DND-41 (cell line): ENCODE measurements around the gene PSMF1.

Experiments used
- ATAC-seq: fragments of 200-7000 bp; cut with Tn5 transposase; 3 replicates; pipeline ENCODE4 v1.9.1; 2021; ENCODE audit warnings: low read depth; ENCODE audit not compliant: insufficient read depth
- DNase-seq: peaks from one replicate; pipeline ENCODE4 v3.0.0-alpha.2; 2020
- H2AFZ ChIP-seq: 2 replicates; pipeline ENCODE4 v1.6.0; 2012; ENCODE audit warnings: low read depth, low read length
- H3K27ac ChIP-seq: 2 replicates; pipeline ENCODE4 v1.5.1; 2012; ENCODE audit warnings: low read length, inconsistent platforms
- H3K27me3 ChIP-seq: fragments of 200-600 bp; sonication (generic); 2 replicates; pipeline ENCODE4 v1.6.0; 2012; ENCODE audit warnings: low read length, mild to moderate bottlenecking, inconsistent platforms; ENCODE audit not compliant: insufficient read depth, poor library complexity
- H3K36me3 ChIP-seq: 2 replicates; pipeline ENCODE4 v1.5.1; 2012; ENCODE audit warnings: low read length, inconsistent platforms; ENCODE audit not compliant: insufficient read depth
- H3K4me1 ChIP-seq: 2 replicates; pipeline ENCODE4 v1.5.1; 2012; ENCODE audit warnings: mild to moderate bottlenecking, low read length; ENCODE audit not compliant: insufficient read depth
- H3K4me2 ChIP-seq: 2 replicates; pipeline ENCODE4 v1.6.0; 2012; ENCODE audit warnings: mild to moderate bottlenecking, moderate library complexity, low read length, inconsistent platforms; ENCODE audit not compliant: insufficient read depth
- H3K4me3 ChIP-seq, 2 experiments: fragments of 200-600 bp in 1 of 2; shearing (Covaris generic) in 1 of 2; 2 replicates each; pipeline ENCODE4 v1.5.1; 2012 to 2016; ENCODE audit warnings: inconsistent platforms in 2 of 2, low read length in 2 of 2, mild to moderate bottlenecking in 2 of 2, low read depth in 1 of 2, moderate library complexity in 1 of 2
- H3K79me2 ChIP-seq: 2 replicates; pipeline ENCODE4 v1.6.0; 2012; ENCODE audit warnings: low read length, inconsistent platforms; ENCODE audit not compliant: insufficient read depth
- H3K9ac ChIP-seq: 2 replicates; pipeline ENCODE4 v1.6.0; 2012; ENCODE audit warnings: low read depth, mild to moderate bottlenecking, inconsistent platforms, low read length, moderate library complexity
- H3K9me3 ChIP-seq: 2 replicates; pipeline ENCODE4 v1.5.1; 2012; ENCODE audit warnings: low read length, moderate library complexity, mild to moderate bottlenecking, inconsistent platforms; ENCODE audit not compliant: insufficient read depth, severe bottlenecking
- H4K20me1 ChIP-seq: 2 replicates; pipeline ENCODE4 v1.6.0; 2012; ENCODE audit warnings: low read length; ENCODE audit not compliant: insufficient read depth
- CTCF ChIP-seq: IDR thresholded peaks from 2 replicates; pipeline ENCODE4 v1.5.1; 2012; ENCODE audit warnings: borderline replicate concordance, low read length, moderate library complexity, mild to moderate bottlenecking; ENCODE audit not compliant: poor library complexity, severe bottlenecking; ENCODE audit errors: extremely low read depth
- EZH2 ChIP-seq: IDR thresholded peaks from 3 replicates; pipeline ENCODE4 v1.6.1; 2012; ENCODE audit warnings: borderline replicate concordance, low read depth, mild to moderate bottlenecking, moderate library complexity, low read length, inconsistent platforms; ENCODE audit not compliant: severe bottlenecking

PSMF1 gene

GRCh38 chr20:1210501-1210900, 92.1 kb downstream of the PSMF1 start:
- H3K79me2 ChIP-seq = no peaks in the 10 kb centered on the region
- TF ChIP-seq CTCF (no peak), EZH2 (no peak)
- no peak overlapping the region for H3K9ac ChIP-seq

DNA sequence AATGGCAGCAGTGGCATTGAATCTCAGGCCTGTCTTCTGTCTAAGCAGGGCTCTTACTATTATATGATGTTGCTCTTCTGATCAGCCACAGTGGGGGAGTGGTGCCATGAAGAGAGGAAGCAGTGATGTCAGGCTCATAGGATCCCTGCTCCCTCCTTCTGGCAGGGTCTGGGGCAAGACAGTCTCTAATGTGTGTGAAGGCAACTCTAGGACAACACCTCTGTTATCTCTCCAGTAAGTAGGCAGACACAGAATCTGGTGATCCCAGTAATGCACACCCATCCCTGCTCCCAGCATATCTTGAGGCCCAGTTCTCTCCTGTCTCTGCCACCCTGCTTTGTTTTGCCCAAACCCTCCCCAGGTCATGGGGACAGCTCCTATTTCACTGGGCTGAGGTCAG, 93.6 kb downstream of the PSMF1 start:
- ATAC-seq (no peak), DNase-seq (no peak)
- Histone ChIP-seq H3K79me2 (no peaks in the 10 kb centered on the region), H2AFZ (no peak overlapping the region), H3K9ac (no peak overlapping the region), H3K27ac (no peak overlapping the region), H3K4me2 (no peak overlapping the region), H3K27me3 (peaks cover 16% of the 10 kb centered on the region), H3K36me3 (no peaks in the 10 kb centered on the region), H3K9me3 (no peaks in the 10 kb centered on the region), H3K4me1 (no peaks in the 10 kb centered on the region), H4K20me1 (no peaks in the 10 kb centered on the region), H3K4me3 (no peak overlapping the region)
- no peak for TF ChIP-seq EZH2
- TF ChIP-seq CTCF = no peak

More at GRCh38 chr20:1210501-1210900, 92.1 kb downstream of the PSMF1 start:
- no peak for DNase-seq
- Histone ChIP-seq H4K20me1 (no peaks in the 10 kb centered on the region), H3K9me3 (no peaks in the 10 kb centered on the region), H3K4me1 (no peaks in the 10 kb centered on the region), H2AFZ (no peak overlapping the region), H3K4me3 (no peak overlapping the region), H3K27me3 (peaks cover 16% of the 10 kb centered on the region), H3K4me2 (no peak overlapping the region), H3K27ac (no peak overlapping the region), H3K36me3 (no peaks in the 10 kb centered on the region)
- no peak for ATAC-seq

DNA sequence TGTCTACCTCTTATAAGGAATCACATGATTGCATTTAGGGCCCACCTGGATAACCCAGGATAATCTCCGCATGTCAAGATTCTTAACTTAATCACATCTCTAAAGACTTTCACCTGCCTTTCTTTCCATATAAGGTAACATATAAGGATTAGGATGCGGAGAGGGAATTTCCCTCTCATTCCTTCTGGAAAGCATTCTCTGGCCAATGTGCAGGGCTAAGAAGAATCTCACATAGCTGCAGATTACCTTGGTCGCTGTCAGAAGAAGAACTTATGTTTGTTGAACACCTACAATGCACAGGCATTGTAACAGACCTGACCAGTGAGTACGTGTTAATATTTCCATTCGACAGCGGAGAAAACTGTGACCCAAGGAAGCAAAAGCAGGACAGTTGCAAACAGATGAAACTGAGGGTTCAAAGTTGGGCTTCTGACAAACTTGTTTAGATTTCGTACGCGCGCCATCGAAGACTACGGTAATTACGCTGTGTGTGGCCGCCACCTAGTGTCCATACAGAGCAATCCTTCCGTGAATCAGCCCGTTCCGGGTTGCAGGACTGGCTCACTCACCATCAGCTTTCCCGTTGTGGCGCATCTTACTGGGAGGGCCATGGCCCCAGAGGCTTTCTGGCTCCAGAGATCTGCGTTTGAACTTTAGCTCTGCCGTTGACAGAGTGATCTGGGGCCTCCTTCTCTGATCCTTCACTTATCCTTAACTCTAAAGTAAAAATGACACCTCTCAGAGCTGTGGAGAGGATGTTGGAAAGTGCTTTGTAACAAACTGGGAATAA, 94.4 kb downstream of the PSMF1 start:
- no peak for TF ChIP-seq EZH2
- peak; percentile 81 for TF ChIP-seq CTCF
- H3K79me2 ChIP-seq = no peaks in the 10 kb centered on the region
- H3K4me1 ChIP-seq = no peaks in the 10 kb centered on the region
- ATAC-seq (peak; percentile 70), DNase-seq (peak; percentile 38)
- no peaks in the 10 kb centered on the region for H4K20me1 ChIP-seq
- H3K9ac ChIP-seq = no peak overlapping the region
- H2AFZ ChIP-seq = no peak overlapping the region
- no peaks in the 10 kb centered on the region for H3K36me3 ChIP-seq
- no peak overlapping the region for H3K4me2 ChIP-seq
- H3K27me3 ChIP-seq = peaks cover 16% of the 10 kb centered on the region
- no peak overlapping the region for H3K27ac ChIP-seq
- no peaks in the 10 kb centered on the region for H3K9me3 ChIP-seq
- no peak overlapping the region for H3K4me3 ChIP-seq
